IMR-90 (cell line): ENCODE measurements around the gene VWA8.

Experiments used
- CHD1 ChIP-seq: IDR thresholded peaks from 2 replicates; pipeline ENCODE4 v1.6.1; 2012; ENCODE audit warnings: low read depth, low read length, improper control_type of control experiment
- CTCF ChIP-seq: conservative IDR thresholded peaks from 2 replicates; pipeline ENCODE4 v1.5.1; 2012; ENCODE audit warnings: mild to moderate bottlenecking, low read depth, low read length, improper control_type of control experiment
- FOS ChIP-seq: fragments of 150-350 bp; IDR thresholded peaks from 2 replicates; pipeline ENCODE4 v1.6.1; 2016; ENCODE audit warnings: low read depth, low read length
- MAFK ChIP-seq: IDR thresholded peaks from 2 replicates; pipeline ENCODE4 v1.6.1; 2012; ENCODE audit warnings: low read depth, low read length, improper control_type of control experiment
- MAZ ChIP-seq: IDR thresholded peaks from 2 replicates; pipeline ENCODE4 v1.6.1; 2012; ENCODE audit warnings: low read depth, mild to moderate bottlenecking, low read length, improper control_type of control experiment, moderate library complexity, borderline replicate concordance
- MXI1 ChIP-seq: IDR thresholded peaks from 2 replicates; pipeline ENCODE4 v1.6.1; 2012; ENCODE audit warnings: low read depth, mild to moderate bottlenecking, low read length, moderate library complexity, borderline replicate concordance
- POLR2A ChIP-seq: IDR thresholded peaks from 2 replicates; pipeline ENCODE4 v1.6.1; 2012; ENCODE audit warnings: mild to moderate bottlenecking, low read depth, low read length
- RCOR1 ChIP-seq: IDR thresholded peaks from 2 replicates; pipeline ENCODE4 v1.6.1; 2012; ENCODE audit warnings: mild to moderate bottlenecking, low read length, improper control_type of control experiment; ENCODE audit not compliant: insufficient replicate concordance
- RFX5 ChIP-seq: IDR thresholded peaks from 2 replicates; pipeline ENCODE4 v1.8.0; 2012; ENCODE audit warnings: low read depth, mild to moderate bottlenecking, low read length, moderate library complexity
- SMC3 ChIP-seq: fragments of 150-350 bp; IDR thresholded peaks from 2 replicates; pipeline ENCODE4 v1.6.1; 2016; ENCODE audit warnings: low read depth, mild to moderate bottlenecking, antibody characterized with exemption, low read length, moderate library complexity

DNA sequence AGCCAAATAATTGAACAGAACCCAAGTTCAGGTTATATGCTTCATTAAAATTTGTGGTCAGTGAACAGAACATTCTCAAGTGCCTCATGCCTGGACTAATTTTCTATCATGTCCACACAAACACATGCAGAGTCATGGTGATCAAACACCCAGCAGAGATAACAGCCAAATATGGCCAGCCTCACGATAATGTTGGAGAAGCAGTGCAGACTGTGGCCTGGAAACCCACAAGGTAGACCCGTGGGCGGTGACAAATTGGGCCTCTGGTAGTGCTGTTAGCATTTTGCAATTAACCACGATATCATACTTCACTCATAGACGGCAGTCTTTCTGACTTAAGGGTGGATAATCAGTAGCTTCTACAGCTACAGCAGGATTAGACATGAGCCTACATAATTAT is 35.0 kb upstream of the VWA8 start:
- TF ChIP-seq RFX5 = no peak
- no peak for TF ChIP-seq CTCF
- no peak for TF ChIP-seq POLR2A
- no peak for TF ChIP-seq RCOR1
- TF ChIP-seq MAZ = no peak
- no peak for TF ChIP-seq FOS
- TF ChIP-seq MAFK = 0 out of 2 replicates have a peak, but pooled peaks have one; percentile 19
- TF ChIP-seq MXI1 = no peak
- no peak for TF ChIP-seq CHD1
- no peak for TF ChIP-seq SMC3
